ENCODE results near the gene KLF7.

Gene KLF7

GRCh38 chr2:207078186-207078798, 87.5 kb downstream of the KLF7 start:
- Histone ChIP-seq H3K4me3 (ENCODE audit: low read depth, low read length) (no peak overlapping the region), H3K27me3 (replicated peaks) (no peaks in the 10 kb centered on the region), H3K36me3 (replicated peaks) (peaks cover 68% of the 10 kb centered on the region), H3K27ac (no peak overlapping the region)
- in situ Hi-C loops (cut with HindIII; ENCODE audit: low pct_ligation_motif_present, low sequenced_read_pairs), result no loop called here
- TF ChIP-seq CTCF (IDR thresholded peaks at IDR 0.05; ENCODE audit: low read depth, low read length, missing control alignments), result no peak
- DNase-seq, result no peak

- Histone ChIP-seq H3K4me3 (ENCODE audit: low read depth, low read length) (no peak overlapping the region), H3K27me3 (replicated peaks) (no peaks in the 10 kb centered on the region), H3K36me3 (replicated peaks) (peaks cover 59% of the 10 kb centered on the region), H3K27ac (no peak overlapping the region)
- no peak for DNase-seq
- in situ Hi-C loops (cut with HindIII; ENCODE audit: low pct_ligation_motif_present, low sequenced_read_pairs), result no loop called here
- no peak for TF ChIP-seq CTCF (IDR thresholded peaks at IDR 0.05; ENCODE audit: low read depth, low read length, missing control alignments)
Observed at GRCh38 chr2:207077266-207077665, 88.5 kb downstream of the KLF7 start.

GRCh38 chr2:207075456-207075855, 90.3 kb downstream of the KLF7 start:
- no peak for DNase-seq
- no peak overlapping the region for H3K4me3 ChIP-seq (ENCODE audit: low read depth, low read length)
- H3K36me3 ChIP-seq (replicated peaks), result peaks cover 43% of the 10 kb centered on the region
- in situ Hi-C loops (cut with HindIII; ENCODE audit: low pct_ligation_motif_present, low sequenced_read_pairs), result no loop called here
- no peak overlapping the region for H3K27ac ChIP-seq
- TF ChIP-seq CTCF (IDR thresholded peaks at IDR 0.05; ENCODE audit: low read depth, low read length, missing control alignments), result no peak
- H3K27me3 ChIP-seq (replicated peaks), result no peaks in the 10 kb centered on the region

- no peak overlapping the region for H3K4me3 ChIP-seq (ENCODE audit: low read depth, low read length)
- TF ChIP-seq CTCF (IDR thresholded peaks at IDR 0.05; ENCODE audit: low read depth, low read length, missing control alignments), result no peak
- in situ Hi-C loops (cut with HindIII; ENCODE audit: low pct_ligation_motif_present, low sequenced_read_pairs), result no loop called here
- H3K36me3 ChIP-seq (replicated peaks), result peaks cover 29% of the 10 kb centered on the region
- H3K27me3 ChIP-seq (replicated peaks), result no peaks in the 10 kb centered on the region
- H3K27ac ChIP-seq, result no peak overlapping the region
- DNase-seq, result no peak
Observed at GRCh38 chr2:207073801-207074678, 91.7 kb downstream of the KLF7 start.

GRCh38 chr2:207073412-207073800, 92.3 kb downstream of the KLF7 start:
- Histone ChIP-seq H3K27me3 (replicated peaks) (no peaks in the 10 kb centered on the region), H3K4me3 (ENCODE audit: low read depth, low read length) (no peak overlapping the region), H3K36me3 (replicated peaks) (peaks cover 24% of the 10 kb centered on the region), H3K27ac (no peak overlapping the region)
- in situ Hi-C loops (cut with HindIII; ENCODE audit: low pct_ligation_motif_present, low sequenced_read_pairs), result no loop called here
- no peak for DNase-seq
- TF ChIP-seq CTCF (IDR thresholded peaks at IDR 0.05; ENCODE audit: low read depth, low read length, missing control alignments), result no peak

Data from brain microvascular endothelial cell (primary cell).